Natural killer cell (primary cell): ENCODE data around the gene STRN3. TPM values are rescaled to one million over a fixed set of nuclear protein-coding genes. Genes with fewer than 3 reads are reported as not detected.

Experiments
- ATAC-seq, 3 donors: fragments of 150-1000 bp in 2 of 3; fragments of 200-7000 bp in 1 of 3; cut with Tn5 transposase; 1 replicate in 1 of 3; 2 replicates in 2 of 3; pipeline ENCODE4 v1.10.0; 2021; ENCODE audit warnings: mild to moderate bottlenecking in 2 of 3, moderate library complexity in 2 of 3
- DNase-seq, 2 donors: peaks; one replicate each; pipeline versions ENCODE4 v3.0.0 to v3.0.0-alpha.2; 2013 to 2021; ENCODE audit warnings: mixed read lengths in 1 of 2
- H3K27ac ChIP-seq: one replicate; pipeline ENCODE4 v1.5.1; 2013; ENCODE audit warnings: mild to moderate bottlenecking, low read length
- H3K27me3 ChIP-seq: one replicate; pipeline ENCODE4 v1.6.1; 2013; ENCODE audit warnings: low read length; ENCODE audit not compliant: control insufficient read depth, insufficient read depth
- H3K36me3 ChIP-seq: one replicate; pipeline ENCODE4 v1.6.1; 2013; ENCODE audit warnings: low read length; ENCODE audit not compliant: control insufficient read depth, insufficient read depth
- H3K4me1 ChIP-seq: one replicate; pipeline ENCODE4 v1.6.1; 2013; ENCODE audit warnings: low read length; ENCODE audit not compliant: control insufficient read depth, insufficient read depth
- H3K4me3 ChIP-seq: one replicate; pipeline ENCODE4 v1.5.1; 2013; ENCODE audit warnings: low read length
- H3K9me3 ChIP-seq: one replicate; pipeline ENCODE4 v1.6.1; 2013; ENCODE audit warnings: low read length; ENCODE audit not compliant: control insufficient read depth, insufficient read depth
- H3K27ac Mint-ChIP-seq, 2 donors: one replicate each; pipeline ENCODE4 v1.8.0; 2022; ENCODE audit warnings: mild to moderate bottlenecking in 2 of 2, mixed read lengths in 2 of 2, moderate library complexity in 1 of 2
- H3K27me3 Mint-ChIP-seq, 2 donors: one replicate each; pipeline ENCODE4 v1.8.0; 2022; ENCODE audit warnings: low read depth in 2 of 2, mixed read lengths in 2 of 2
- H3K36me3 Mint-ChIP-seq: one replicate; pipeline ENCODE4 v1.8.0; 2022; ENCODE audit warnings: mixed read lengths
- H3K4me1 Mint-ChIP-seq, 2 donors: one replicate each; pipeline ENCODE4 v1.8.0; 2022; ENCODE audit warnings: mixed read lengths in 2 of 2
- H3K4me3 Mint-ChIP-seq: one replicate; pipeline ENCODE4 v1.8.0; 2022; ENCODE audit warnings: mild to moderate bottlenecking, moderate library complexity, mixed read lengths
- H3K9me3 Mint-ChIP-seq, 2 donors: one replicate each; pipeline ENCODE4 v1.8.0; 2022; ENCODE audit warnings: mixed read lengths in 2 of 2
- WGBS: methylation state at CpG from one replicate; pipeline ENCODE4 v1.1.7; 2013; ENCODE audit warnings: missing lambda C conversion rate; ENCODE audit not compliant: insufficient coverage; 5-methylcytosine and 5-hydroxymethylcytosine counted together
- intact Hi-C: fragments of 100-400 bp; cut with micrococcal nuclease; formaldehyde crosslinking; loops from one replicate; pipeline ENCODE4 v1.14.2; 2022
- total RNA-seq, 4 donors: library from RNA; stranded (reverse); fragments of 120-200 nt in 1 of 4; gene quantifications; one replicate each; pipeline versions ENCODE4 v1.2.3 to v1.2.4, GENCODE V29; 2013 to 2022
- TF ChIP-seq, protein P1 (sequence below): fragments of 200-600 bp; IDR thresholded peaks from one replicate; pipeline ENCODE4 v1.8.0; 2022; ENCODE audit warnings: antibody characterized with exemption

The STRN3 gene
- total RNA-seq, 3 donors from 2014 or later (not counting 1 experiment from before 2014, with no cell fraction given): 19.5 to 34.2 (median 31.1) TPM

DNA sequence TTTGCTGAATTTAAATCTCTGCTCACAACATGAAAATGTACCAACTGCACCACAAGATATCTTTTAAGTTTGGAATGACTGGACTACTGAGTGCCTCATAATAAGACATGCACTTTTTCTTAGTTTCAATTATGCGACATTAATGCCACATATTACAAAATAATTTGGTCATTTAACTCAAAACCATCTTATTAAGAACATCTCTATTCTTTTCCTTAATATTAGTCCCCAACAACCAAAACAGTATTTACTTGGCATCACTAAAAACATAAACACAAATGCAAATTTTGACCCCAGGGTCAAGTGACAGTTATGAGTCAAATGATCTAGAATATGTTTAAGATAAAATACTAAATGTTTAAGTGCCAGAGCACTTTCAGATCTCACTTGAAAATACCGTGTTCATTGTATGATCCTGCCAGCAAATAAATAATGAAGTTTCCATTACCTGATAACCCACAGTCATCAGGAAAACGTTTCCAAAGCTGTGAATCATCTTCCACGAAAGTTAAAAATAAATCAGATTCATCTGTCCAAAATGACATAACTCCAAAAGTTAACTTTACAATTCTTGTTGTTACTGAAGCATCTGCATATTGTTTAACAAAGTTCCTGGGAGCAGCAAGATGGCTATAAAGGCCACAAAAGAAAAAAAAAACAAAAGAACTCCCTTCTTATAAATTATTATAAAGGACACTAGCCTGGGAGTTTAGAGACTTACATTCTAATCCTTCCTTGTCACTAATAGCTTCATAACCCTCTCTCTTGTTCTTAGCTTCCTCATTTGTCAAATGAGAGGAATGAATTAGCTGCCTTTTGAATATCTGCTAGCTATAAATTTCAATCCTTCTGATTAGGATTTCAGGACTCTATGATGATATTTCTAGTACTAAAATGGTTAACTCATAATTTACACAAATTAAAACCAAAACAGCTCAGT lies 31.2 kb downstream of the STRN3 start:
- no peaks in the 10 kb centered on the region for H3K27me3 ChIP-seq
- Mint-ChIP-seq H3K9me3 (no peaks in the 10 kb centered on the region), H3K27ac (peak overlapping the region; percentile 14 to 60), H3K36me3 (peaks cover 20% of the 10 kb centered on the region), H3K4me1 (peaks cover 49 to 54% of the 10 kb centered on the region in 2 donors), H3K27me3 (no peaks in the 10 kb centered on the region), H3K4me3 (no peak overlapping the region)
- TF ChIP-seq, protein P1, sequence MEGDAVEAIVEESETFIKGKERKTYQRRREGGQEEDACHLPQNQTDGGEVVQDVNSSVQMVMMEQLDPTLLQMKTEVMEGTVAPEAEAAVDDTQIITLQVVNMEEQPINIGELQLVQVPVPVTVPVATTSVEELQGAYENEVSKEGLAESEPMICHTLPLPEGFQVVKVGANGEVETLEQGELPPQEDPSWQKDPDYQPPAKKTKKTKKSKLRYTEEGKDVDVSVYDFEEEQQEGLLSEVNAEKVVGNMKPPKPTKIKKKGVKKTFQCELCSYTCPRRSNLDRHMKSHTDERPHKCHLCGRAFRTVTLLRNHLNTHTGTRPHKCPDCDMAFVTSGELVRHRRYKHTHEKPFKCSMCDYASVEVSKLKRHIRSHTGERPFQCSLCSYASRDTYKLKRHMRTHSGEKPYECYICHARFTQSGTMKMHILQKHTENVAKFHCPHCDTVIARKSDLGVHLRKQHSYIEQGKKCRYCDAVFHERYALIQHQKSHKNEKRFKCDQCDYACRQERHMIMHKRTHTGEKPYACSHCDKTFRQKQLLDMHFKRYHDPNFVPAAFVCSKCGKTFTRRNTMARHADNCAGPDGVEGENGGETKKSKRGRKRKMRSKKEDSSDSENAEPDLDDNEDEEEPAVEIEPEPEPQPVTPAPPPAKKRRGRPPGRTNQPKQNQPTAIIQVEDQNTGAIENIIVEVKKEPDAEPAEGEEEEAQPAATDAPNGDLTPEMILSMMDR: no peak
- no peaks in the 10 kb centered on the region for H3K4me1 ChIP-seq
- H3K27ac ChIP-seq: no peak overlapping the region
- no peak overlapping the region for H3K4me3 ChIP-seq
- peaks cover 12% of the 10 kb centered on the region for H3K9me3 ChIP-seq
- 32% methylated on average over 4 of the region's 4 CpGs for WGBS
- DNase-seq: no peak
- peaks cover 4% of the 10 kb centered on the region for H3K36me3 ChIP-seq
- intact Hi-C loops: no loop called here
- ATAC-seq: no peak

DNA sequence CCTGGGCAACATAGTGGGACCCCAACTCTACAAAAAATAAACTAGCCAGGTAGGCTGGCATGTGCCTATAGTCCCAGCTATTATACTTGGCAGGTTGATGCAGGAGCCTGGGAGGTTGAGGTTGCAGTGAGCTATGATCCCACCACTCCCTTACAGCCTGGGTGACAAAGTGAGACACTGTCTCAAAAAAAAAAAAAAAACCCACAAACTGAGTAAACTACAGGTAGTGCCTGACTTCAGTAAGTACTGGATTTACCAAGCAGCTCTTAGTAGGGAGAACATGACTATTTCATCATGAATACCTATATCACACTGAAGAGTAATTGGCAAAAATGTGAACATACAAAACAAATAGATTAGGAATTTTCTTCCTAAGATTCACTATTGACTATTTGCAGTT lies 33.1 kb downstream of the STRN3 start:
- H3K9me3 Mint-ChIP-seq: no peaks in the 10 kb centered on the region
- DNase-seq (no peak), ATAC-seq (no peak)
- H3K4me3 Mint-ChIP-seq: no peak overlapping the region
- no peaks in the 10 kb centered on the region for H3K27me3 Mint-ChIP-seq
- intact Hi-C loops: no loop called here
- TF ChIP-seq, protein P1: no peak
- Histone ChIP-seq H3K4me3 (no peak overlapping the region), H3K4me1 (no peaks in the 10 kb centered on the region), H3K36me3 (no peaks in the 10 kb centered on the region), H3K27ac (no peak overlapping the region), H3K27me3 (no peaks in the 10 kb centered on the region), H3K9me3 (peaks cover 3% of the 10 kb centered on the region)
- H3K27ac Mint-ChIP-seq: no peak overlapping the region
- peaks cover 5% of the 10 kb centered on the region for H3K36me3 Mint-ChIP-seq
- peaks cover 58 to 63% of the 10 kb centered on the region in 2 donors for H3K4me1 Mint-ChIP-seq

DNA sequence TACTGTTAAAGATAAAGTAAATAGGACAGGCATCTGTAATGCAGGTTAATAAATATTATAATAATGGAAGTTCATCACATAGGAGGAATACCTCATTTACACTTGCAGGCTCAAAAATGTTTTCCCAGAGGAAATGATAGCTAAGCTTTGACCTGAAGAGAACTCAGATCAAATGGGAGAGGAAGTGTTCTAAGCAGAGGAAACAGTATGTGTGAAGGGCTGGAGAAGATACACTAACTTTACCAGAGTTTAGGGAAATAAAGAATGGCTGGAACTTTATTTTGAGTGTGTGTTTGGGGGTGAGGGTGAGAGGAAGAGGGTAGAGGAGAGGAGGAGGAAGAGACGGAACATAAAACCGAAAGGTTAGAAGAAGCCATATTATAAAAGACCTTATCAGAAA lies 34.8 kb downstream of the STRN3 start:
- Histone ChIP-seq H3K27me3 (no peaks in the 10 kb centered on the region), H3K27ac (no peak overlapping the region), H3K9me3 (no peaks in the 10 kb centered on the region), H3K36me3 (no peaks in the 10 kb centered on the region), H3K4me3 (no peak overlapping the region), H3K4me1 (no peaks in the 10 kb centered on the region)
- DNase-seq (no peak), ATAC-seq (no peak)
- WGBS: 53% methylated on average over 2 of the region's 2 CpGs
- intact Hi-C loops: no loop called here
- Mint-ChIP-seq H3K36me3 (no peaks in the 10 kb centered on the region), H3K27ac (peak overlapping the region; percentile 10 to 60), H3K4me3 (no peak overlapping the region), H3K4me1 (peaks cover 49 to 51% of the 10 kb centered on the region in 2 donors), H3K9me3 (no peaks in the 10 kb centered on the region), H3K27me3 (no peaks in the 10 kb centered on the region)
- TF ChIP-seq, protein P1: no peak
